Measurements from ENCODE around the gene RAB20.
"Not testable (repeated sequence)": the region's sequence is repeated elsewhere in the genome, so short reads cannot be mapped to it uniquely, and the experiment has no call there.

Gene RAB20

GRCh38 chr13:110491869-110492678 is 69.4 kb downstream of the RAB20 start:
- DNase-seq (ENCODE audit: low read depth in 2 of 2): no peak

GRCh38 chr13:110490009-110490770 is 71.3 kb downstream of the RAB20 start:
- no peak for DNase-seq (ENCODE audit: low read depth in 2 of 2)

- not testable (repeated sequence) for DNase-seq (ENCODE audit: low read depth in 2 of 2)
Observed at GRCh38 chr13:110486880-110487279, 74.6 kb downstream of the RAB20 start.

- DNase-seq (ENCODE audit: low read depth in 2 of 2): no peak
Observed at GRCh38 chr13:110486061-110486715, 75.3 kb downstream of the RAB20 start.

GRCh38 chr13:110485604-110486003 is 75.9 kb downstream of the RAB20 start:
- DNase-seq (ENCODE audit: low read depth in 2 of 2): no peak

- no peak for DNase-seq (ENCODE audit: low read depth in 2 of 2)
Observed at GRCh38 chr13:110484290-110485048, 77.1 kb downstream of the RAB20 start.

- no peak for DNase-seq (ENCODE audit: low read depth in 2 of 2)
Observed at GRCh38 chr13:110483386-110483968, 78.0 kb downstream of the RAB20 start.

- no peak for DNase-seq (ENCODE audit: low read depth in 2 of 2)
Observed at GRCh38 chr13:110480161-110480560, 81.4 kb downstream of the RAB20 start.

GRCh38 chr13:110479648-110480047 is 81.9 kb downstream of the RAB20 start:
- DNase-seq (ENCODE audit: low read depth in 2 of 2): no peak

- no peak for DNase-seq (ENCODE audit: low read depth in 2 of 2)
Observed at GRCh38 chr13:110479215-110479545, 82.3 kb downstream of the RAB20 start.

- no peak for DNase-seq (ENCODE audit: low read depth in 2 of 2)
Observed at GRCh38 chr13:110478405-110479214, 82.9 kb downstream of the RAB20 start.

GRCh38 chr13:110477706-110478245 is 83.7 kb downstream of the RAB20 start:
- no peak for DNase-seq (ENCODE audit: low read depth in 2 of 2)

GRCh38 chr13:110476220-110476617 is 85.3 kb downstream of the RAB20 start:
- DNase-seq (ENCODE audit: low read depth in 2 of 2): no peak

GRCh38 chr13:110475550-110476219 is 85.8 kb downstream of the RAB20 start:
- no peak for DNase-seq (ENCODE audit: low read depth in 2 of 2)

GRCh38 chr13:110475117-110475516 is 86.4 kb downstream of the RAB20 start:
- DNase-seq (ENCODE audit: low read depth in 2 of 2): no peak

GRCh38 chr13:110474713-110475112 is 86.8 kb downstream of the RAB20 start:
- DNase-seq (ENCODE audit: low read depth in 2 of 2): no peak

Measured in stimulated activated CD4-positive, alpha-beta T cell treated with anti-CD3 and anti-CD28 coated beads, Interleukin-12 subunit alpha, Interleukin-12 subunit beta, amount 100 ng/mL, for 24 hours (primary cell).